Endothelial cell of hepatic sinusoid (primary cell): ENCODE measurements around the gene SNX4.

ENCODE experiments used
- in situ Hi-C: cut with HindIII; loops from 2 replicates; pipeline ENCODE4 v1.10.0; 2017; ENCODE audit warnings: low sequenced_read_pairs

SNX4 gene

DNA sequence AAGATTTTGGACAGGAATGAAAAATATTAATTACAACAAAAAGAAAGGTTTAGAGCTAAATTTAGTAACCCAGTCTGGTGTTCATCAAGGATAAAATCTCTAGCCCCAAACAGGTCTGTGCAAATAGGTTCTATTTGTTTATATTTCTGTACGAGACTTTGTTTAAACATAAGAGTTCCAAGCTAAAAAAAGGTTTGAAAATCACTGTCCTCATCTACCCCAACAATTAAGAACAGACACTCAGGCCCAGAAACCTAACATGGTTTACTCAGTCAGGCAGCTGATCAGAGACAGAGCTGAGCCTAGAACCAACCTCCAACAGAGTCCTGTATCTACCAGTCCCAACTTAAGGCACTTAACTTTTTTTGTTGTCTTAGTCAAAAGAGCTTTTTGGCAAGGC lies 49.3 kb downstream of the SNX4 start:
- in situ Hi-C loops, result no loop called here

DNA sequence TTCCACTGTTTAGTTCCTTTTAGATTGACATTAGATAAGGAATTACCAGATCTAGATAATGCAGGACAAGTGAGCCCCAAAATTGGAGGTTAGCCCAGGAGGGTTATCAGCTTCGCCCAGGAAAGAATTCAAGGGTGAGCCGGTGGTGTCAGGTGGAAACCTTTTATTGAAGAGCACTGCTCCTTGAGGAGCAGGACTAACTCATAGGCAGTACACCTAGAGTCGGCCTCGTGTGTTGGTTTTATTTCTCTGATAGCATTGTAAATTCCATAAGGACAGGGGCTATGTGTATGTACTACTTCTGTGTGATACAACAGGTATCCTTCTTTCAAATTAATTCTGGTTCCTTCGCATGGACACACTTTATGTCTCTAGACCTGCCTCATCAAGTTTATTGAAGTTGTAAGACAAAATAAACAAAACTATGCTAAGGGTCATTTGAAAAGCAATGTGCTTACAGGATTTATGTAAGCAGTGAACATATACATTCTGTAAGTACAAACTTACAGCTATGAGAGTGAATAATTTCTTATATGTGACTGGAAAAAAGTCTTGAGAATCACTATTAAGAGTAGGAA lies 57.2 kb downstream of the SNX4 start:
- in situ Hi-C loops, result no loop called here

DNA sequence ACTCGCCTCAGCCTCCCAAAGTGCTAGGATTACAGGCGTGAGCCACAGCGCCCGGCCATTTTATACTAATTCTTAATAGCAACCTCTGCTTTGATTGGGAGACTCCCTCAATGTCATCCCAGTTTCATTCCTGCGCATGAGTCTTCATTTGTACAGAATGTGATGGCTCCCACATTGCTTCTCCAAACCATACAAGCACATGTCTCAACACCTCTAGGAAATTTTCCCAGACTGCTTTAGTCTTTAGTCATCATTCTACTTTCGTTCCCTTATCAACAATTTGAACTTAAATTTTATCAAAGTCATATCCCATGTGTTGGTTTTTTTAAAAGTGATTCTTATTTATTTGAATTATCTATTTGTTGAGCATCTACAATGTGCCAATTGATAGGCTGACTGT lies 58.1 kb downstream of the SNX4 start:
- in situ Hi-C loops, result no loop called here

DNA sequence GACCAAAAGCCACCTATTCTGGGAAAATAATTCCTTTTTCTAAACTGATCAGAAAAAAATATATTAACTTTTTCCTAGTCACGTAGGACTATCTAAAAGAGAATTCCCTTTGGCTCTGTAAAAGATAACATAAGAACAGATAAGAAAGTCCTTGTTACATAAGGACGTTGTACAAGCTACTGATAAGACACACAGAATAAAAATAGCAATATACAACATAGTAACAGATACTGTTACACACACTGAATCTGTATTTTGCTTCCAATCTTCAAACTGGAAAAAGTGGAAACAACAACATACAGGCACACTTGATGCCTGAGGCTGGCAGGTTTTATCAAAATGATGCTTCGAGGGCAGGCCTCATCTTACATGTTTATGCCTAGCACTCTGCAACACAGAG lies 59.8 kb downstream of the SNX4 start:
- in situ Hi-C loops, result no loop called here

DNA sequence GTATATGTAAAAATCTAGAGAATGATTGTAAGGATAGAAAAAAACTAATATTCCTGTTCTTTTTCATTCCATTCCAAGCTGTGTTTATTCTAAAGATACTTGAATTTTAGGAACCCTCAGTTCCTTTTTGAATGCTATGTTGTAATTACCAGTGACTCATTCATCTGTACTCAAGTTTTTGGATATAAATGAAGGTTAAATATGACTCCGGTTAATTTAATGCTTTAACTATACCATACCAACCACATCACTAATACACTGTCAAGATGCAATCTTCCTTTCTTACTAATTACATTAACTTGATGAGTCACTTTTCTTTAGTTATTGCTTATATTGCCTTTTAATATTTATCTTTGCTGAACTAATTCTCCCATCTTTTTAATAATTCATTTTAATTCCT lies 76.1 kb downstream of the SNX4 start:
- in situ Hi-C loops, result no loop called here

DNA sequence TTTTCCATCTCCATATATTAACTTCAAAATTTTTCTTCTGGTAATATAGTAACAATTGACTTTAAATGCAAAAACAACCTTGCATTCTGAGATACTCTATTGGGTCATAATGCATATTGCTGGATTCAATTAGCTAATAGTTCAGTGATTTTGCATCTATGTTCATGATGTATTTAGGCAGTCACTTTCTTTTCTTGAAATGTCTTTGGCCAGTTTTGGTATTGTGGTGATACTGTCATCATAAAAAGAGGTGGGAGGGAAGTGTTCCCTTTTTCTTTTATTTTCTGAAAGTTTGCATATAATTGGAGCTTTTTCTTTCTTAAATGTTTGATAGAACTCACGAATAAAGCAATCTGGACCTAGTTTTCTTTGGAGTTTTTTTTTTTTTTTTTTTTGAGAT lies 77.5 kb downstream of the SNX4 start:
- in situ Hi-C loops, result no loop called here

DNA sequence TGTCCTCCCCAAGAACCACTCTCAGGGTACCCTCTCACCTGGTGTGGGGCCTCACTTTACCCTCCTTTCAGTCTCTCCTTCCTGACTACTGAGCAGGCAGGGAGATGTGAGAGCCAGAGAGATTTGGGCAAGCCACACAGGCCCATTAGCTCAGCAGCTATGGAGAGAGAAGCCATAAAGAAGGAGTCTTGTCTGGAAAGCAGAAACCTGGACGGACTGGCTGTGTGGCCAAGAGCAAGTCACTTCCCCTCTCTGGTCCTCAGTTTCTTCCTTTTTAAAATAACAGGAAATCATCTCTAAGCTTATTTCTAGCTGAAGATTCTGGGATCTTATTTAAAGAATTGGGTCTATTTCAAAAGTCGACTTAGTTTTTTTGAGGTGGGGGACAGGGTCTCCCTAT lies 79.0 kb downstream of the SNX4 start:
- in situ Hi-C loops, result no loop called here

DNA sequence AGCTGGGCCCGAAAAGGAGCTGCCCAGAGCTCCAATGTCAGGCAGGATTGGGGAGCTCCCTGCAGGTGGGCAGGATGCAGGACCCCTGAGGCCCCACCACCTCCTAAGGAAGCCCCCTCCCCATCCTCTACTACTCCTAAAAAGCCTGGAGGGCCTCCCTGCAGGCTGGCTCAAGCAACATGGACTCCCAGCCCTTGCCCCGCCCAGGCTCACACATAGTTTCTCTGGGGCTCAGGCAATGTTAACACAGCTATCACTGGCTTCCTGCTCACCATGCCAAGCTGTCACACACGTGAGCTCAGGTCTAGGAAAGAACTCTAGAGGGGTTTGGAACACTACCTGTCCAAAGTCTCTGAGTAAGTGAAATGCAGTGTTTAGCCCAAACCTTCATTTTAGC lies 79.4 kb downstream of the SNX4 start:
- in situ Hi-C loops, result no loop called here

DNA sequence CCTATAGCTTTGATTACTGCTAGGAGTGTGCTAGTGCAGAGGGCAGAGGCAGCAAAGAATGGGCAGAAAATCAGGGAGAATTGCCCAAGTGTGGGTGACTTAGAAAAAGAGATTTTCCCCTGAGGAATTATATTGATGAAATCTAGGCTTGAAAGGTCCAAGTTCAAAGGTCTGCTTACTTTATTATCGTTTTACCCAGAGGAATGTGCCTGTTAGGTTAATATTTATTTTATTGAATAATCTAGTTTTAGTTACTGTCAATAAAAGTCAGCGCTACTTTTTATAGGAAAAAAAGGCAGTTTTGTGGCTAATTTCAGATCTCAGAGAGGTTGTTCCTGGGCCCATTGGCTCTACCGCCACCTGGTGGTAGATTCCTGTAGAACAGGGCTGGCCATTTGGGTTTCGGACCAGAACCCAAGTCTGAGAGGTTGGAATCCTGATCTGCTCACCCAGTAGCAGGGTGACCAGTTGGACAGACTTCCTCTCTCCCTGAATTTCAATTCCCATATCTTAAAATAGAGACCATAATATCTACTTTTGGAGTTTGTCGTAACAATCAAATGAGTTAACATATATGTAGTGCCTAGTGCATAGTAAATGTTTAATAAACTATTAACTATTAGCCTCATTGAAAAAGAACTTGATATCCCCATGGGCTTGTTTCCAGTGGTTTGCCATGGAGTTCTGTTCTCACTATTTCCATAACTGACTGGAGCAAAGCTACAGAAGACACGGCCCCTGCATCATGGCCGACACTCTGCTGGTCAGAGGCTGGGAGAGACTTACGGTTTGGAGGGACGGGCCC lies 82.2 kb downstream of the SNX4 start:
- in situ Hi-C loops, result no loop called here

DNA sequence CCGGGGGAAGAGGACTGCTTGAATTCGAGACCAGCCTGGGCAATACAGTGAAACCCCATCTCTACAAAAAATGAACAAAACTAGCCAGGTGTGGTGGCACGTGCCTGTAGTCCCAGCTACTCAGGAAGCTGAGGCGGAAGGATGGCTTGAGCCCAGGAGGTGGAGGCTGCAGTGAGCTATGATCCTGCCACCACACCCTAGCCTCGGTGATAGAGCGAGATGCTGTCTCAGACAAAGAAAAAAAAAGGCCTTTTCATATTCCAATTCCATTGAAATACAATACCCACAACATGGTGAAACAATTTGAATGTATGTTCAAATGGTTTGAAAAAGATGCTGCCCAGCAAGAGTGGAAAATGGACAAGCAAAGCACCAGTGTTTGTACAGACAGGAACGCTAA lies 83.1 kb downstream of the SNX4 start:
- in situ Hi-C loops, result no loop called here

DNA sequence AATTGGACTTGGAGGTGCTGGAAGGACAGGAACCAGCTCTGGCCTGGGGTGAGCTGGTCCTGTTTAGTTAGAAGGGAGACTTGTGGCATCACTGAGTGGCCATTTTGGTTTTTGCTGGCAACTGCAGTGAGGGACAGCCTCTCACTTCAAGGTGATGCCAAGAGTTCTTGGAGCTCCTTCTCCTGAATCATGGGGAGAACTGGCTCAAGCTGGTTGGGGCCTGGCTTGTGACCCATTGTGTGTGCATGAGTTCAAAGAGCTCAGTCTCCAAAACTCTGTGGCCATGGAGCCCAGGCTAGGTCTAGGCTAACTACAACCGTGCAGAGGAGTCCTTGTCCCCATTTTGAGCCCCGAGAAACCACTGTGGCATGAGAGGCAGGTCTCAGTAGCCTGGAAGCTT lies 84.8 kb downstream of the SNX4 start:
- in situ Hi-C loops, result no loop called here

DNA sequence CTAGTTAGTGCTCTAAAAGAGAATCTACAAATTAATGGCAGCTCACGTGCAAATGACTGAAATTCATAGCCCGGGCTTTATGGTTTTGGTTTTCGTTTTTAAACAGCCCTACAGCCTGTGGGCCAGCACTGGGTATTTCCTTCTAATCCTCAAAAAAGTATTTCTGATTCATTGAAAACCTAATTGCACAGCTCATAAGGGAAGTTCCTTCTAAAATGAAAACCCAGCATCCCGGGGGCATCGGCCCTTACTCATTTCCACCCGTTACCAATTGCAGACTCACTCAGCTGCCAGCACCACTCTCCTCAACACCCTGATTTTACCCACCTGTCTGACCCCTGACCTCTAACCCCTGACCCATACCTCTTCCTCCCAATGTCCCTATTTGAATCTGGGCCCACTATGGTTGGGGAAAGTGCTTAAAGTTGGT lies 85.4 kb downstream of the SNX4 start:
- in situ Hi-C loops, result no loop called here

DNA sequence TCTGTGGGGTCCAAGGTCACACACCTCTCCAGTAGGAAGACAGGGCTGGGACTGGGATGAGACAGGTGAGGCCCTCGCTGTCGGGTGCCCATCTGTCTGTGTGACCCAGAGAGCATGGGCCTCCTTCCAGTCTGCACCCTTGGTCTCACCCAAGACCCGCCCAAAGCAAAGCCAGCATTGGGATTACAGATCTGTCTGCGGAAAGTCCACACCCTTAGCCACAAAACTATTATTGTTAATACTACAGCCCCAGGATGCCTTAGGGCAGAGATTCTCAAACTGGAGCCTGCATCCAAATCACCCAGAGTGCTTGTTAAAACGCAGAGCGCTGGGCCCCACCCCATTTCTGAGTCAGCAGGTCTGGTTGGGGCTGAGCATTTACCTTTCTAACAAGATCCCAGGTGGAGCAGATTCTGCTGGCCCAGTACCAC lies 86.4 kb downstream of the SNX4 start:
- in situ Hi-C loops, result no loop called here

DNA sequence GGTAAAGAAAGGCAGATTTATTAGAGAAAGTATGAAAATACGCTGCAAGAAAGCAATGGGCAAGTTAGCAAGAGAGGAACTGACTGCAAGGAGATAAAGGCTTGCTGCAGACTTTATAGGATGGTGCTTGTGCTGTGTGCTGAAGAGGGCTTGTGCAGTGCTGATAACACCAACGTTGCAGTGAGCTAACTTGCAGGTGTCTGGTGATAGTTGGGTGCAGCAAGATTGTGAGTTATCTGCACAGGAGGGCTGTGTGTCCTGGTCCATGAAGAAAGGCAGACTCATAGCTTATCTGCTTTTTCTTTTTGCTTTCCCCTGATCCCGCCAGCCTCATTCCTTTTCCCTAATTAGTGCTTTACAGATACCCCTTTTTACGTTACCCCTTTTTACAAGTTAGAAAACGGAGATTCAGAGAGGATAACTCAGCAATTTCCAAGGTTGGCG lies 86.9 kb downstream of the SNX4 start:
- in situ Hi-C loops, result no loop called here

DNA sequence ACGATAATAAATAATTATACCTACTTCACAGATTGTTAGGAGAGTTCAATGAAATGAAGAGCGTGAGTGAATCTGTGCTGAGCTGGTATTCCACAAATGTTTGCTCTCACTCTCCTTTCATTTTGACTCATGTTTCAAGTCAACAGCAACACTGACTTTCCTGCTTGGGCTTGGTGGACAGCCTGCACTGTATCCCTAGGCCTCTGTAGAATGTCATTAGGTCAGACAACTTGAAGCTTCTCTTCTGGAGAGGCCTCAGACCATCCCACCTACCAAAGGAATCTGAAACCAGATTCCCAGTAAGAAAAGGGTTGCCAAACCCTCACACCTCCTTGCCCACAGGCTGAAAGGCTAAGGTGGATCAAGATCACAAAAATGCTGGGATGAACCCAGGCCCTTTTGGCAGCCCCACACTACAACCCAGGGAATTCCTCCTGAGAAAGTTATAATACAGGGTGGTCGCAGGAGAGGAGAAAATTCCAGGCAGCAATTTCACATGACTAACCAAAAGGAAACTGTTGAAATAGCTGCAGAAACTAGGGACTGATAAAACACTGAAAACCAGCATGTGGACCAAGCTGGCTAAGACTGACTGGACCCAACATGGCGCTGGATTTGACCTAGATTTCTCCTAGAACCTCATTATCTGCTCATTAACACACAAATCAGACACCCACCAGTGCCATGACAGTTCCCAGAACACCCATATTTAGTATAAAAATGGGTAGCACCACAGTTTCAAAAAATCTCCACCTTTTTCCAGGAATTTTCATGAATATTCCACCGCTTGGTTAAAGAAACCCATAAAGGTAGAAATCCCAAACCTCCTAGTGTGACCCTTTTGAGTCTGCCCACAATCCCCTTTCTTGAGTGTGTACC lies 87.9 kb downstream of the SNX4 start:
- in situ Hi-C loops, result no loop called here

DNA sequence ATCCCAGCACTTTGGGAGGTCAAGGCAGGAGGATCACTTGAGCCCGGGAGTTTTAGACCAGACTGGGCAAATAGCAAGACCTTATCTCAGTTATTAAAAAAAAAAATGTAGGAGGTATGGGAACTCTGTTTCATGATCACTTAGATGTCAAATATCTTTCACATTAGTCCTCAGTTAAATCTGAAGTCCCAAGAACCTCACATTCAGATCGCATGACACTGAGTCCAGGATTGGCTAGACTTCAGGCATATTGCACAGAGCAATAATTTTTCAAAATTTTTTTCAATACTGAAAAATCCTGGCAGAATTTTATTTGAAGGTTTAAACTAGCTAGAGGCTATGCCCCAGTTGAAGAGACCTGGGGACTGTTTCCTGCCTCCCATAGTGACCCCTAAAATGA lies 88.6 kb downstream of the SNX4 start:
- in situ Hi-C loops, result no loop called here

DNA sequence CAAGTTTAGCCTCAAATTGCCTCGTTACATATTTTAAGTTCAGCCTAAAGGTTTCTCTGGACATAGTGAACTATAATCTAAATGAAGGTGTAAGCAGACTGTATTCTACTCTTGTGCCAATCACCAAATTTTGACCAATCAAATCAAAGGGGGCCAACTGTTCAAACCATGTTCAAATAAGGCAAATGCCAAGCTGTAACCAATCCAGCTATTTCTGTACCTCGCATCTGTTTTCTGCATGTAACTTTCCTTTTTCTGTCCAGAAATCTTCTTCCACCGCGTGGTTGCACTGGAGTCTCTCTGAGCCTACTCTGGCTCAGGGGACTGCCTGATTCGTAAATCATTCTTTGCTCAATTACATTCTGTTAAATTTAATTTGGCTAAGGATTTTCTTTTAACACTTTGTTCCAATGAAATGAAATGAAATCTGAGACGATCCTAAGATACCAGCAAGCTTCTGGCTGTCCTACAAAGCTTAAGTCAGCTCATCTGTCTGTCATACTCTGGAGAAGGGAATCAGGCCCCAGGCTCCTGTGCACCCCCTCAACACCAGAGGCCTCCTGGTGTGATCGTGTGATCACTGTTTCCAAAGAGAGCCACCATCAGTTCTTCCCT lies 91.7 kb downstream of the SNX4 start:
- in situ Hi-C loops, result loop anchor here (5.0 kb wide), 1 partner anchor 496 kb away; the partner anchor contains the start of gene MUC13

DNA sequence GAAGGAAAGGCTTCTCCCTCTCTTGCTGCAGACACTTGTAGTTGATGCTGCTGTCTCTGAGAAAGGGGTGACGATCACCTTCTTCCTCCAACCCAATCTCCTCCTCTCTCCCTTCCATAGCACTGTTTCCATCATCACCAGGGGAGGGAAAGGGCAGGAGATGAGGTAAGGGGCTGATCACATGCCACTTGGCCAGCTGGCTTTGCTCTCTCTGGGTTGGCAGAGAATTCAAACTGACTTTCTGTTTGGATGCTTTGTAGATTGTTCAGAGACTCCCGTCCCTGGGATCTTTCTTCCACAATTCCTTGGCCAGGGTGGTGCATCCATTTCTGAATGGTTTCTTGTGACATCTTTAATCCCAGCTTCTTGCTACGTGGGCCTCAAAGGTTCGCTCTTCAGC lies 101.7 kb downstream of the SNX4 start:
- in situ Hi-C loops, result loop anchor here (5.0 kb wide), 1 partner anchor 66 kb away; no protein-coding TSS in a partner anchor

DNA sequence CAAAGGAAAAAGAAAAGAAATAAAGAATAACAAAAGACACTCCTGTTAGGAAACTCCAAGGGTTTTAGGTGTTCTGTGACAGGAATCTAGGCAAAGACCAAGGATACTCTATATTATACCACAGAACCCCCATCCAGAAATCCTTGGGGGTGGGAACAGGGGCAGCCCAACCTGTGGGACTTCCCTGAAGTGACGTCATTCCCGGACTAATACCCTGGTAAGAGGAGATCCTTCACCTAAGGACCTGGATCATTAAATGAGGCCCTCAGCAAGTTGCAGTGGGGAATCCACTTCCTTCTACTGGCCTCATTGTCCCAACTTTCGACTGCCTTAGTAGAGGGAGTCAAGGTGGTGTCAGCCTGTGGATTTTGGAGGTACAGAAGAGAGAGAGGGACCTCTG lies 103.8 kb downstream of the SNX4 start:
- in situ Hi-C loops, result loop anchor here (5.0 kb wide), 1 partner anchor 64 kb away; no protein-coding TSS in a partner anchor

DNA sequence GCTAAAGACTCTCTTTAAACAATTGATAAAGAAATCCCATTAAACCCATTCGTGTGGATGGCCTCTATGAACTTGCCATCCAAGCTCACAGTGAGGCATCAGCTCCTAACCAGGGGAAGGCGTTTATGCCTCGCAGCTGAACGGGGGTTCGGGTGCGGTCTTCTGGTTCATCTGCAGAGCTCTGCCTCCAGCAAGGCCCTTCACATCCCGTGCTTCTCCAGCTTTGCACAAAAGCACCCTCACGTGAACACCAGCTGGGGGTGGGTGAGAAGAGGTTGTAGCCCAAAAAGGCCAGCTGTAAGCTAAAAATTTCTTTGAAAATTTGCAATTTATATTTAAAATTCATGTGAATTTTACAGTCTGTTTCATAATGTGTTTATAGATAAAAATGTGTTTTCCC lies 105.3 kb downstream of the SNX4 start:
- in situ Hi-C loops, result loop anchor here (5.0 kb wide), 1 partner anchor 62 kb away; no protein-coding TSS in a partner anchor

DNA sequence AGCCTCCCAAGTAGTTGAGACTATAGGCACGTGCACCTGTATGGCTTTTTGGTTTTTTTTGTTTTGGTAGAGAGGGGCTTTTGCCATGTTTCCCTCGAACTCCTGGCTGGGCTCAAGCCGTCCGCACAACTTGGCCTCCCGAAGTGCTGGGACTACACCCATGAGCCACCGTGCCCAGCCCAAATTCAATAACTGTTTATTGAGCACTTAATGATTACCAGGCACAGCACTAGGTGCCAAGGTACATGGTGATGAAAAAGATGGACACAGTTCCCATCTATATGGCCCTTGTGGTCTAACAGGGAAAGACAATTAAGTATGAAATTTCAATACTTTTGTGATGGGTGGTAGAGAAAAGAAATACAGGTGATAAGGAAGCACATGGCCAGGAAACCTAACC lies 109.1 kb downstream of the SNX4 start:
- in situ Hi-C loops, result no loop called here
